Coronary artery (tissue), 2 donors: ENCODE data around the gene SERPINB3.

ENCODE experiments used
- DNase-seq: peaks from one replicate; pipeline ENCODE4 v3.0.0-alpha.2; 2017; ENCODE audit warnings: low spot score
- H3K27ac ChIP-seq, 2 donors: fragments of 200-600 bp; sonication (generic); one replicate each; pipeline ENCODE4 v1.5.1; 2016 to 2019
- H3K4me3 ChIP-seq: fragments of 200-600 bp; sonication (generic); 2 replicates; pipeline ENCODE4 v1.5.1; 2016; ENCODE audit warnings: mild to moderate bottlenecking, moderate library complexity
- TF ChIP-seq, protein P1 (sequence below): fragments of 200-600 bp; sonication (generic); IDR thresholded peaks from one replicate; pipeline ENCODE4 v1.5.1; 2019; ENCODE audit warnings: antibody characterized with exemption

The SERPINB3 gene

DNA sequence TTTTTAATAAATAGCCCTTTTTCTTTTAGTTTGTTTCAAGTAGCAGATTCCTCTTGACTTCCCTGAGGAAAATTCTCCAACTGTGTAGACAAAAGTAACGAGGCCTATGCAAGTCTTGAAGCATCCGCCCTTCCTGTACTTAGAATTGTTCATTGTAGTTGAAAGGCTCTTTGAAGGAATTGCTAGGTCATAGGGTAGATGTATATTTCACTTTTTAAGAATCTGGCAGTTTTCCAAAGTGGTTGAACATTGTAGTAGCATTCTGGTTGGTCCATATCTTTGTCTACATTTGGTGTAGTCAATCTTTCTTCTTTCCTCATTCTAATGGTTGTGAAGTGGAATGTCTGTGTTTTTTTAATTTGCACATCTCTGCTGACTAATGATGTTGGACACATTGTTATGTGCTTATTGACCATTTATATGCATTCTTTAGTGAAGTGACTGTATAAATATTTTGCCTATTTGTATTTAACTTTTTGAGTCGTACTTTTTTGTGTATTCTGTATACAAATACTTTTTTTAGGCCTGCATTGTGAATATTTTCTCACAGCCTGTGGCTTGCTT, 35.5 kb upstream of the SERPINB3 start:
- Histone ChIP-seq H3K27ac (no peak overlapping the region), H3K4me3 (no peak overlapping the region)
- no peak for DNase-seq
- TF ChIP-seq, protein P1, sequence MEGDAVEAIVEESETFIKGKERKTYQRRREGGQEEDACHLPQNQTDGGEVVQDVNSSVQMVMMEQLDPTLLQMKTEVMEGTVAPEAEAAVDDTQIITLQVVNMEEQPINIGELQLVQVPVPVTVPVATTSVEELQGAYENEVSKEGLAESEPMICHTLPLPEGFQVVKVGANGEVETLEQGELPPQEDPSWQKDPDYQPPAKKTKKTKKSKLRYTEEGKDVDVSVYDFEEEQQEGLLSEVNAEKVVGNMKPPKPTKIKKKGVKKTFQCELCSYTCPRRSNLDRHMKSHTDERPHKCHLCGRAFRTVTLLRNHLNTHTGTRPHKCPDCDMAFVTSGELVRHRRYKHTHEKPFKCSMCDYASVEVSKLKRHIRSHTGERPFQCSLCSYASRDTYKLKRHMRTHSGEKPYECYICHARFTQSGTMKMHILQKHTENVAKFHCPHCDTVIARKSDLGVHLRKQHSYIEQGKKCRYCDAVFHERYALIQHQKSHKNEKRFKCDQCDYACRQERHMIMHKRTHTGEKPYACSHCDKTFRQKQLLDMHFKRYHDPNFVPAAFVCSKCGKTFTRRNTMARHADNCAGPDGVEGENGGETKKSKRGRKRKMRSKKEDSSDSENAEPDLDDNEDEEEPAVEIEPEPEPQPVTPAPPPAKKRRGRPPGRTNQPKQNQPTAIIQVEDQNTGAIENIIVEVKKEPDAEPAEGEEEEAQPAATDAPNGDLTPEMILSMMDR, result no peak

DNA sequence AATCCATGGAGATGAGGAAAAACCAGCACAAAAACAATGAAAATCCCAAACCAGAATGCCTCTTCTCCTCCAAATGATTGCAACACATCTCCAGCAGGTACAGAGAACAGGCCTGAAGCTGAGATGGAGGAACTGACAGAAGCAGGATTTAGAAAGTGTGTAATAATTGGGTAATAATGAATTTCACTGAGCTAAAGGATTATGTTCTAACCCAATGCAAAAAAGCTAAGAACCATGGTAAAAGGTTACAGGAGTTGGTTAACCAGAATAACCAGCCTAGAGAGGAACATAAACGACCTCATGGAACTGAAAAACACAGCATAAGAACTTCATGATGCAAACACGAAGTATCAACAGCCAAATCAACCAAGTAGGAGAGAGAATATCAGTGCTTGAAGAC, 27.4 kb upstream of the SERPINB3 start:
- no peak for DNase-seq

DNA sequence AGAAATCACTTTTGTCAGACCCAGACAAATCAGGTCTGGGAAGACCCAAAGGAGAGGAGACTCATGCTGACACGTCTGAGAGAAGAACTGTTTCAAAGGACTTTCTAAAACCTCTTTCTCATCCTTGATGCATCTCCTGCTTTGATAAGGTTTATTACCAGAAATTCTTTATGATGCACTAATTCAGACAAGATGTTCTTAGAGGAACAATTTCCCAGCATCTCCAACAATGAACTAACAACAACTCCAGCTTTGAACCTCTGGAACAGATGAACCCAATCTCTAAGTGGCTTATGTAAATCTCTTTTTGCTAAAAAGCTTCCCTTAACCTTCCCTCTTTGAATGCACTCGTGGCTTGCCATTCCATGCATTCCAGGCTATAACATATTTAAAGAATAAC, 25.2 kb upstream of the SERPINB3 start:
- H3K4me3 ChIP-seq, result no peak overlapping the region
- no peak for DNase-seq
- no peak overlapping the region for H3K27ac ChIP-seq
- TF ChIP-seq, protein P1, result no peak

More for the DNA sequence above, 27.4 kb upstream of the SERPINB3 start:
- Histone ChIP-seq H3K4me3 (no peak overlapping the region), H3K27ac (no peak overlapping the region)
- TF ChIP-seq, protein P1, result no peak

DNA sequence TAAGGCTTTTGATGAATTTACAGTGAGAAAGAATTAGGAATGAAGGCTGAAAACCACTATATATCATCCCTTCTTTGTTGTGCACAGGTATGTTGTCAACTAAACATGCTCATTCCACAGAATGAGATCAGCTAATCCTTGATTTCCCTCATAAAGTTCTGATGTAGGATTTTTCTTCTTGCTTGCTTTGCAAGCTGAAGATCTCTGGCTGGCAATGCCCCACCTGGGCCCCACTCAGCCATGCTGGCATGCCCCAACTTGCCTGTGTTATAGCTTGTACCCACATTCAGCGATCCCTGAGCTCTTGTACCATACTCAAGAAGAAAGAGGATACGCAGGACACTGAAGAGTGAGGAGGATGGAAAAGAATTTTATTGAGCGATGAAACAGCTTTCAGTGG, 23.0 kb upstream of the SERPINB3 start:
- no peak for DNase-seq
- Histone ChIP-seq H3K4me3 (no peak overlapping the region), H3K27ac (no peak overlapping the region)
- TF ChIP-seq, protein P1, result no peak

DNA sequence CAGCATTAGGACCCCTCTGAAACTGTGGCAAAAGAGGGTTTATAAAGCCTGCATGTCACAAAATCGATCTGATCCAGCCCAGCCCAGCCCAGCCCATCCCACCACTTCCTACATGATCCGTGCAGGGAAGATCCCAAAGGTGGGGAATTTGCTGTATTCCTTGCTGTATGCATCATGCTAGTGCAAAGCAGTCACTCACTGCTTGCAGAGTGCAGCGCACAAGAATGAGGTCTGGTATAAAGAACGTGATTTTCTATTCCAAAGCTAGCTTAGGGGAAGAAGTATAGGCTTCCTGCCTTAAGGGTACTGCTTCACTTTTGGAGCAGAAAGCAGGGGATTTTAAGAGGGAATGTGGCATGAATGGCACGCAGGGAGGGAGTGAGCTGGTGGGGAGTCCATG, 22.2 kb upstream of the SERPINB3 start:
- TF ChIP-seq, protein P1, result no peak
- Histone ChIP-seq H3K4me3 (no peak overlapping the region), H3K27ac (no peak overlapping the region)
- DNase-seq, result no peak

DNA sequence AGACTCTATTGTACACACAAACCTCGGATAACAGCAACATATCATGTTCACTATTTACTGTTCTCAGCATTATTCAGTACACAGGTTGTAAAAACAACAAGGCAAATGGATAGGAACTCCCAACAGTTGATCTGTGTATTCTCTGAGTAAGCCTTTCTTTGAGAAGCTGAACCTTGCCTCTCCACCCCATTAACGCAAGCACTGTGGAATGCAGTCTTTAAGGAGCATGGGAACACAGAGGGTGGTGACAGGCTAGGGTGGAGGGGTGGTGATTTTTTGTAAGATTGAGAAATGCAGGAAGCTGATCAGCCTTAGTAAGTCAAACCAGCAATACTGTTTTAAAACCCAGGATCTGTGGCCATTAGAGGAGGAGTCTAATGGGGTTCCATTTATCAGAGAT, 21.5 kb upstream of the SERPINB3 start:
- Histone ChIP-seq H3K27ac (no peak overlapping the region), H3K4me3 (no peak overlapping the region)
- DNase-seq, result no peak
- TF ChIP-seq, protein P1, result no peak

DNA sequence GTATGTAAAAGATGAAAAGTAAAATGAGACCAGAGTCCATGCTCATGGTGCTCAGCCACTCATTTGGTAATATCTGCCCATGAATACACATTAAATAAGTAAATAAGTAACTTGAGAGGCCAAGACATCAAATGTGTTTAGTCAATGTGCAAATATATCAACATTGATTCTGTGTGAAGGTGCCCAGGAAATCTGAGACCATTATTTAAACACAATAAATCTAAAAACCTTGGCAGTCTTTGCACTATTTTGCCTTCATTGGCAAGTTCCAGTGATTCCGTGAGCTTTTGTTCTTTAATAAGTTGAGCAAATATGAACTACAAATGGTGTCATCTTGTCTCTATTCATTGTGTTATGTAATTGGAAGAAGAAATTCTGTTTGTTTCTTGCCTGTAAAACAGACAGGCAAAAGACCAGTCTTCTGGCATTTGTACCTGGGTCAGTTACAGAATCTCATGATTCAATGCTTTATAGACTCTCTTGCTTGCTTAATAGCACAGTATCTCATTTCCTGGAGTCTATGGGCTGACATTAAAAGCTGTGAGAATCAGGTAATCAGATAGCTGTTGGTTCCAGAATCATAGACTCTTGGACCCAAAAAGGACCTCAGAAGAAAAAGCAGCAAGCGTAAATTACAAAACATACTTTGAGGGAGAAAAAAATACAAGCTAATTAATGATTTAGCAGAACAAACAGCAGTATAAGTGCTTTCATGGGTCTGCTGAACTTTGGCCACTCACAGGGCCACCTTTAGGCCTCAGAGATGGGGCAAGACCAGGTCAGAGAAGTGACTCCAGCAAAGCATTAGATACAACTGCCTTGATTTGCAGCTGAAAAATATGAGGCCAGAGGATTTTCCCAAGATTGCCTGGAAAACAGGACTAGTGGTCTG, 20.0 kb upstream of the SERPINB3 start:
- no peak overlapping the region for H3K4me3 ChIP-seq
- no peak overlapping the region for H3K27ac ChIP-seq
- DNase-seq, result no peak
- TF ChIP-seq, protein P1, result no peak
